Peyer's patch (tissue), 4 donors: ENCODE data around the gene JAKMIP3. TPM values are rescaled to one million over a fixed set of nuclear protein-coding genes. Genes with fewer than 3 reads are reported as not detected.

Experiments used
- DNase-seq, 3 donors: peaks; one replicate each; pipeline ENCODE4 v3.0.0-alpha.2; 2017 to 2019
- H3K27ac ChIP-seq, 4 donors: fragments of 200-600 bp; sonication (generic); one replicate each; pipeline ENCODE4 v1.5.1; 2016 to 2019
- H3K27me3 ChIP-seq, 2 donors: fragments of 200-600 bp; sonication (generic); one replicate each; pipeline ENCODE4 v1.5.1; 2019
- H3K36me3 ChIP-seq, 3 donors: fragments of 200-600 bp; sonication (generic); one replicate each; pipeline ENCODE4 v1.5.1; 2016 to 2019
- H3K4me1 ChIP-seq, 4 donors: fragments of 200-600 bp; sonication (generic); one replicate each; pipeline ENCODE4 v1.5.1; 2016 to 2019
- H3K4me3 ChIP-seq, 4 donors: fragments of 200-600 bp; sonication (generic); 1 replicate in 3 of 4; 2 replicates in 1 of 4; pipeline ENCODE4 v1.5.1; 2016 to 2019; ENCODE audit warnings: mild to moderate bottlenecking in 1 of 4
- H3K9me3 ChIP-seq, 4 donors: fragments of 200-600 bp; sonication (generic); one replicate each; pipeline ENCODE4 v1.5.1; 2016 to 2019; ENCODE audit warnings: mild to moderate bottlenecking in 1 of 4
- CTCF ChIP-seq, 6 experiments: fragments of 450-650 bp in 4 of 6; fragments of 200-600 bp in 2 of 6; sonication (generic) in 1 of 6; IDR thresholded peaks; one replicate each; pipeline ENCODE4 v1.5.1; 2017 to 2019; ENCODE audit warnings: antibody characterized with exemption in 6 of 6, mild to moderate bottlenecking in 3 of 6, moderate library complexity in 1 of 6
- POLR2A ChIP-seq, 2 donors: fragments of 450-650 bp; IDR thresholded peaks; one replicate each; pipeline ENCODE4 v1.5.1; 2017; ENCODE audit warnings: antibody characterized with exemption in 2 of 2, mild to moderate bottlenecking in 2 of 2, moderate library complexity in 2 of 2
- total RNA-seq, 4 donors: library from RNA; depleted of rRNA; stranded (reverse); fragments of >200 nt; gene quantifications; one replicate each; pipeline ENCODE4 v1.1.0, GENCODE V29; 2016

JAKMIP3 gene
- total RNA-seq, 4 donors from 2014 or later = 0.18 to 2.5 (median 0.23) TPM

- Histone ChIP-seq H3K4me1 (no peaks in the 10 kb centered on the region), H3K4me3 (no peak overlapping the region), H3K36me3 (no peaks in the 10 kb centered on the region), H3K27me3 (no peaks in the 10 kb centered on the region), H3K27ac (no peak overlapping the region), H3K9me3 (no peaks in the 10 kb centered on the region)
- DNase-seq = peak in 2 of 3 donors; percentile 17 to 23
- TF ChIP-seq CTCF (IDR thresholded peaks at IDR 0.05) (no peak), POLR2A (IDR thresholded peaks at IDR 0.05) (no peak)
Observed at GRCh38 chr10:132110111-132110521, 44.4 kb downstream of the JAKMIP3 start.

DNA sequence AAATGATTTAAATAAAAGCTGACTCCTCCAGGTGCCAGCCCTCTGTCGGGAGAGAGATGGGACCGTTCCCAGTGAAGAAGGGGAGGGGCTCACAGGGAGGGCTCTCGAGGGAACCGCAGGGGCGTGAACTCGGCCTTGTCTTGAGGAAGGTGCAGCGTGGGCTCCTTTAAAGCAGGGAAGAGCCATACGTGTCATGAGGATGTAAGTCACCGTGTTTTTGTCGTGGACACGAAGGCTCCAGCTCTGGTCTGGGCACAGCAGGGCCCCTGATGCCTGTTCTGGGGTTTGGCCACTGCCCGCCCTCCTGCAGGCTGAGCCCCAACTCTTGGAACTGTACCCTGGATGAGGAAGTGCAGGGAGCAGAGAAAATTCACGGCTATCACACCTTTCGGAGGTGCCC lies 45.0 kb downstream of the JAKMIP3 start:
- TF ChIP-seq CTCF (IDR thresholded peaks at IDR 0.05) = no peak
- no peak for TF ChIP-seq POLR2A (IDR thresholded peaks at IDR 0.05)
- H3K4me1 ChIP-seq = no peaks in the 10 kb centered on the region

DNA sequence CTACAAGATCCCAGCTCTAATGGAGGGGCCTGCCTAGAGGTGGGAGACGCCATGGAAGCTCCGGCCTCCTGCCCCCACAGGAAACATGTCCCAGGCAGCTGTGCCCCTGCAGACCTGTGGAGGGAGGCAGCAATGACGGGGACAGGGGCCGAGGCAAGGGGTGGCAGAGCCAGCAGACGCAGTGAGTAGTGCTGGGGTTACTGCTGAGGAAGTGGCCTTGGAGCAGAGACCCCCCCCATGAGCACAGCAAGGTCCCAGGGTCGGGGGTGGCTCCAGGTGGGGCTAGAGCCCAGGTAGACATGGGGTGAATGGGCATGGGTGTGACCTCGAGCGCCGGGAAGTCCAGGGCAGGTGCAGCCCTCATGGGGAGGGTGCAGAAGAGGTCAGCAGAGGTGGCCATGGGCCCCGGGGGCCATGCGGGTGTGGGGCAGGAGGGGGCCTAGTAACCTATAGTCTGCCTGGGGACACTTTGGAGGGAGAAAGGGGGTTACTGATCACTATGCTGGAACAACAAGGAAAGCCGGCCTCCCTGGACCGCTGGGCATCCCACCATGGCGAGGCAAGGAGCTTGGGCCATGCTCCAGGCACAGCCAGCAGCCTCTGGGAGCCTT lies 45.5 kb downstream of the JAKMIP3 start:
- no peaks in the 10 kb centered on the region for H3K36me3 ChIP-seq
- H3K4me1 ChIP-seq = no peaks in the 10 kb centered on the region
- DNase-seq = peak in 2 of 3 donors; percentile 30 to 34
- no peak for TF ChIP-seq POLR2A (IDR thresholded peaks at IDR 0.05)
- TF ChIP-seq CTCF (IDR thresholded peaks at IDR 0.05) = no peak
- H3K27ac ChIP-seq = no peak overlapping the region
- H3K27me3 ChIP-seq = no peaks in the 10 kb centered on the region
- H3K9me3 ChIP-seq = no peaks in the 10 kb centered on the region
- no peak overlapping the region for H3K4me3 ChIP-seq

More for the DNA sequence above, 45.0 kb downstream of the JAKMIP3 start:
- H3K27me3 ChIP-seq = no peaks in the 10 kb centered on the region
- no peaks in the 10 kb centered on the region for H3K9me3 ChIP-seq
- no peak overlapping the region for H3K4me3 ChIP-seq
- no peaks in the 10 kb centered on the region for H3K36me3 ChIP-seq
- DNase-seq = peak in 1 of 3 donors; percentile 15
- H3K27ac ChIP-seq = no peak overlapping the region

DNA sequence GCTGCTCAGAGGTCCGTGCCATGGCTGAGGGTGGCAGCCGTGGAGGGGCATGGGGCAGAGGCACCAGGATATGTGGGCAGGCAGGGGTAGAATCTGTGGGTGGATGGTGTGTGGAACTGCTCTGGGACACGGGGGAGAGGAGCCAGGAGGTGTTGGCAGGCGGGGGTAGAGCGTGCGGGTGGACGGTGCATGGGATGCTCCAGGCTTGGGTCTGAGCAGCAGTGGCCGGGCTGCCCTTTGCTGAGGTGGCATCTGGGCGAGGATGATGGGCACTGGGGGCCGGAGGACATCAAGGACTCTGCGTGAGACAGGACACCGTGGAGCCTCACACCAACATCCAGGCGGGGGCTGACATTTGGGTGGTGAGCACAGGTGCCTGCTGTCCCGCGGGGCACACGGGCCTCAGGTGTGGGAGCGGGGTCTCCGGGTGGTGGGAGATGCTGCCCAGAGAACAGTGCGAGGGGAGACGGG lies 46.2 kb downstream of the JAKMIP3 start:
- Histone ChIP-seq H3K4me3 (no peak overlapping the region), H3K4me1 (no peaks in the 10 kb centered on the region), H3K27ac (no peak overlapping the region), H3K9me3 (no peaks in the 10 kb centered on the region), H3K36me3 (no peaks in the 10 kb centered on the region), H3K27me3 (no peaks in the 10 kb centered on the region)
- peak in 2 of 3 donors; percentile 27 to 43 for DNase-seq
- TF ChIP-seq POLR2A (IDR thresholded peaks at IDR 0.05) = no peak
- no peak for TF ChIP-seq CTCF (IDR thresholded peaks at IDR 0.05)

DNA sequence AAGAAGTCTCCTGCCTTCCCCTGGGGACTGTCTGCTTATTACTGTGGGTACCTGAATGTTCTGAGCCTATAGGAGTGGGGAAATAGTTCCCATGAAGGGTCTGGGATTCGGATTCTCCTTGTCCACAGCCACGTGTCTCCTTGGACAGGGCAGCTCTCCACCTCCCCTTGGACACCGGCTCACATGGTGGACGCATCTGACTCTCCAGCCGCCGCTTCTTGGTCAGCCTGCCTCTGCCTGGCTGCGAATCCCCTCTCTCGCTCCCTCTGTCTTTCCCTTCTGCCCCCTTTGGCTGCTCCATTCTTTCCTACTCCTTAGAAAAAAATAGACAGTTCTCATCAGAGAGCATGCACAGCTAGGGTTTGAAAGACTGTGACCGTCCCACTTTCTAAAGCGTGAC lies 46.9 kb downstream of the JAKMIP3 start:
- Histone ChIP-seq H3K9me3 (no peaks in the 10 kb centered on the region), H3K36me3 (no peaks in the 10 kb centered on the region), H3K27me3 (no peaks in the 10 kb centered on the region), H3K27ac (no peak overlapping the region), H3K4me1 (no peaks in the 10 kb centered on the region), H3K4me3 (no peak overlapping the region)
- DNase-seq = peak in 2 of 3 donors; percentile 14 to 36
- no peak for TF ChIP-seq CTCF (IDR thresholded peaks at IDR 0.05)
- no peak for TF ChIP-seq POLR2A (IDR thresholded peaks at IDR 0.05)
